Measurements from ENCODE around the gene ZNF93.
A peak's percentile ranks its signal among the peaks of the same experiment; 100 is the strongest.
"Not testable (repeated sequence)": the region's sequence is repeated elsewhere in the genome, so short reads cannot be mapped to it uniquely, and the experiment has no call there.

The ZNF93 gene

DNA sequence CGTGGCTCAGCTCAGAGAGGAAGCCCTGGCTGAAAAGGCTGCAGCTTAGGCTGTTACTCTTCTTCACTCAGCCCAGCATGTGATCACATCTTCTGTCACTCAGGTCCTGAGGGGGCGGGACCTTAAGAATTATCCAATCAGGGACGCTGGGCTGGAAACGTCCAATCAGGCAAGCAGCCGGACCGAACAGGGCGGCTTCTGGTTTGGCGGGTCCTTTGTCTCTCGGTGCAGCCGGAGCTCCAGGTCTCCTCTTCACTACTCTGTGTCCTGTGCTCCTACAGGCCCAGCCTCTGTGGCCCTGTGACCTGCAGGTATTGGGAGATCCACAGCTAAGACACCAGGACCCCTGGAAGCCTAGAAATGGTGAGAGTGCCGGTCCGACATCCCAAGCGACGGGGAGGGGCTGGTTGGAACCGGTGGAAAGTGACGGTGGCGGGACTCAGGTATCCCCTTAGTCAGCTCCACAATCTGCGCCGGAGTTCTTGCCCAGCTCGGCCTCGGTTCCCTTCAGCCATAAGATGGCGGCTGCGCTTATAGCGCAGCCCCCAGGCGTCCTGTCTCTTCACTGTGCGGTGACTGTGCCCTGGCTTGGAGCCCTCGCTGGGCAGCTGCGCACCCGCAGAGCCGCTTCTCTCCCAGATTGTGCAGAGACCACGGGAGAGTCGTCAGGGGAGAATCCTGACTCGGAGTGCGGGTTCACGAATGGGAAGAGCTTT is at the start of gene ZNF93:
ZNF93 (plus strand) TSS at position 218 of the 716 bp plus-strand sequence; CDS start at position 361, 143 bp downstream.
- peak; percentile 97 for DNase-seq (ENCODE audit: low read depth)

DNA sequence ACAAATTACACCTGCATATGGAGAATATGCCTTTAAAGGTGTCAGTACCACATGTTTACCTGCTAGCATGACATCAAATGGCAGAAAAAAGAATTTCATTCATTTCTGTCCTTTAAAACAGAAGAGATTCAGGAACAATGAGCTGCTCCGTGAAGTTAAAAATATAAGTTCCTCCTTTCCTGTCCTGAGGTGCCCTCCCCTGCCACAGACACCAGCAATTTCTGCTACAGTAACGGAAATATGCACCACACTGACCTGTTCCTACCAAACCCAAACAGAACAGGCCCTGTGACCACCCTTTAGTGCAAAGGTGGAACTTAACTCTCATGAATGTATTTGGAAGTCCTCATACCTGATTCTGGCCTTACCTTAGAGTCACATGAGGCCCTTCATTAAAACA is 49.0 kb upstream of the ZNF93 start:
- DNase-seq (ENCODE audit: low read depth), result not testable (repeated sequence)

DNA sequence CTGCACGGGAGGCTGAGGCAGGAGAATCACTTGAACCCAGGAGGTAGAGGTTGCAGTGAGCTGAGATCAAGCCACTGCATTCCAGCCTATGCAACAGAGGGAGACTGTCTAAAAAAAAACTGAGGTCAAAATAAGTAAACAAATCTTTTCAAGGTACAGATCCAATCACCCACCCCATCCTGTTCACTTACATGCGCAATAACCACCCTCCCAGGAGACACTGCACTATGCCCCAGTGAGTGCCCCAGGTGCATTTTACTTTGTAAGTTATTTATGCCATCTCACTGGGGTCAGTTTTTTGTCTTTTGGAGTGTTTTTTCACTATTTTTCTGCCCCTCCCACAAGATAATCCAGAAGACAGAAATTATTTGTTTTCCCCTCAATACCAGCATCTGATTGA is 42.0 kb upstream of the ZNF93 start:
- DNase-seq (ENCODE audit: low read depth), result no peak

DNA sequence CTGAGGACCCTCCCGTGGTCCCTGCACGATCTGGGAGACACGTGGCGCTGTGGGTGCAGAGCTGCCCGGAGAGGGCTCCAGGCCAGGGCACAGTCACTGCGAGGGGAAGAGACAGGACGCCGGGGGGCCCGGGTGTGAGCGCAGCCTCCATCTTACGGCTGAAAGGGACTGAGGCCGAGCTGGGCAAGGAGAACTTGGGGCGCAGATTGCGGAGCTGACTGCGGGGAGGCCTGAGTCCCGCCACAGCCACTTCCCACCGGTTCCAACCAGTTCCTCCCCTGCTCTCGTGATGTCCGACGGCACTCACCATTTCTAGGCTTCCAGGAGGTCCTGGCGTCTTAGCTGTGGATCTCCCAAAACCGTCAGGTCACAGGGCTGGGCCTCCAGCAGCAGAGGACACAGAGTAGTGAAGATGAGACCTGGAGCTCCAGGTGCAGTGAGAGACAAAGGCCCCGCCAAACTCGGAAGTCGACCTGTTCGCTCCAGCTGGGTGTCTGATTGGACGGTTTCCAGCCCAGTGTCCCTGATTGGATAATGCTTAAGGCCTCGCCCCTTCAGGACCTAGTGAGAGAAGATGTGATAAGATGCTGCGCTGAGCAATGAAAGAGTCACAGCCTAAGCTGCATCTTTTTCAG is 39.9 kb upstream of the ZNF93 start:
- no peak for DNase-seq (ENCODE audit: low read depth)

DNA sequence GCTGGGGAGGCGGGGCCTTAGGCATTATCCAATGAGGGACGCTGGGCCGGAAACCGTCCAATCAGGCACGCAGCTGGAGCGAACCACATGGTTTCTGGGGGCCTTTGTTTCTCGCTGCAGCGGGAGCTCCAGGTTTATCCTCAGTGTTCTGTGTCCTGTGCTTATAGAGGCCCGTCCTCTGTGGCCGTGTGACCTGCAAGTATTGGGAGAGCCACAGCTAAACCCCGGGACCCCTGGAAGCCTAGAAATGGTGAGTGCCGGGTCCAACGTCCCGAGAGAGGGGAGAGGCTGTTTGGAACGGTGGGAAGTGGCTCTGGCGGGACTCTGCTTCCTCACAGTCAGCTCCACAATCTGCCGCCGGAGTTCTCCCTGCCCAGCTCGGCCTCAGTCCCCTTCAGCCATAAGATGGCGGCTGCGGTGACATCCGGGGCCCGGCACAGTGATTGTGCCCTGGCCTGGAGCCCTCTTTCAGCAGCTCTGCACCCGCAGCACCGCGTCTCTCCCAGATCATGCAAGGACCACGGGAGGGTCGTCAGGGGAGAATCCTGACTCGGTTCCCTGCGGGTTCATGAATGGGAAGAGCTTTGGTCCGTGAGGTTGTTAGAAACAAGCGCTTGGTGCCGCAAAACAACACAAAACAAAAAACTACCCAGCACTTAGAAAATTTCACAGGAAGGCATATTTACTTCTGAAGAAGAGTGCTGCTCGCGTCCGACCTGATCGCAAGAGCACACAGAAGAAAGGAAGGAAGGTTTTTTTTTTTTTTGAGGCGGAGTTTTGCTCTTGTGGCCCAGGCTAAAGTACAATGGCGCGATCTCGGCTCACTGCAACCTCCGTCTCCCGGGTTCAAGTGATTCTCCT is 34.8 kb upstream of the ZNF93 start, which contains the start of gene ZNF253:
ZNF253 (plus strand) TSS at position 133 of the 861 bp plus-strand sequence; CDS start at position 248, 115 bp downstream.
- DNase-seq (ENCODE audit: low read depth), result peak; percentile 93

DNA sequence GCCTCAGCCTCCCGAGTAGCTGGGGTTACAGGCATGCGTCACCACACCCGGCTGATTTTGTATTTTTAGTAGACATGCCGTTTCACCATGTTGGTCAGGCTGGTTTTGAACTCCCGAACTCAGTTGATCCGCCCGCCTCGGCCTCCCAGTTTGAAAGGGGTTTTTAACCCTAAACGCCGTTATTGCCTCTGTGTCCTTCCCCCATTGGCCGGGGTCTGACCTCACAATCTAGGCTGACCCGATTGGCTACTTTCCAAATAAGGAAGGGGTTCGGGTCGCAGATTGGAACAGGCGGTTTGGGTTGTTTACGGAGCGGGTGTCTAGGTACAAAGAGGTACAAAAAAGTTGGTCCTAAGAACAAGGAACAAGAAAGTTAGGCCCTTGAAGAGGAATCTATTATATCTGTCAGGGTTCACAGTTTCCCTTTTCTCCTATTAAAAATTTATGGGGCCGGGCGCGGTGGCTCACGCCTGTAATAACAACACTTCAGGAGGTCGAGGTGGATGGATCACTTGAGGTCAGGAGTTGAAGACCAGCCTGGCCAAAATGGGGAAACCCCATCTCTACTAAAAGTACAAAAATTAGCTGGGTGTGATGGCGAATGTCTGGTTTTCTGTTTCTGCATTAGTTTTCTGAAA is 34.0 kb upstream of the ZNF93 start:
- no peak for DNase-seq (ENCODE audit: low read depth)

DNA sequence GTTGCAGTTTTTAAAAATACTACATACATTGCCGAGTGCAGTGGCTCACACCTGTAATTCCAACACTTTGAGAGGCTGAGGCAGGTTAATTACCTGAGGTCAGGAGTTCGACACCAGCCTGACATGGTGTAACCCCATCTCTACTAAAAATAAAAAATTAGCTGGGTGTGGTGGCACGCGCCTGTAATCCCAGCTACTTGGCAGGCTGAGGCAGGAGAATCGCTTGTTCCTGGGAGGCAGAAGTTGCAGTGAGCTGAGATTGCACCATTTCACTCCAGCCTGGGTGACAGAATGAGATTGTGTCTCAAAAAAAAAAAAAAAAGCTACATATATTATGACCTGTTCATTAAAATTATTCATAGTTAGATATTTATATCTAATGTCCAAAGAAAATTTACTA is 30.7 kb upstream of the ZNF93 start:
- not testable (repeated sequence) for DNase-seq (ENCODE audit: low read depth)

DNA sequence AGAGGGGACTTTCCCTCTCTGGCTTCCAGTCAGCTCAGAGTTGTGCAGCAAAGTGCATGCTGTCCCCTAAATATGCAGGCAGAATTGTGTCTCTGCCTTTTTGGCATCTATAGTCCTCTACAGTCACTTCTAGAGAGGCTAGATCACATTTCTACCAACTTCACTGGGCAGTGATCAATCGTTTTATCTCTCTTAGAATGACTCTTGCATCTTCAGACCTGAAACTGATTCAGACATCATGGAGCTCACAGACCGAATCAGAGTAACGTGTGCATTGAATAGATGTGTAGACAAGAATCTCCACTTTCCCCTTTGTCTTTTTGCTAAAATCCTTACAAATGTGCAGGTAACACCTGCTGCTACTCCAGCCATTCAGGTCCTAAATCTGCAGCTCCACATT is 28.8 kb upstream of the ZNF93 start:
- no peak for DNase-seq (ENCODE audit: low read depth)

DNA sequence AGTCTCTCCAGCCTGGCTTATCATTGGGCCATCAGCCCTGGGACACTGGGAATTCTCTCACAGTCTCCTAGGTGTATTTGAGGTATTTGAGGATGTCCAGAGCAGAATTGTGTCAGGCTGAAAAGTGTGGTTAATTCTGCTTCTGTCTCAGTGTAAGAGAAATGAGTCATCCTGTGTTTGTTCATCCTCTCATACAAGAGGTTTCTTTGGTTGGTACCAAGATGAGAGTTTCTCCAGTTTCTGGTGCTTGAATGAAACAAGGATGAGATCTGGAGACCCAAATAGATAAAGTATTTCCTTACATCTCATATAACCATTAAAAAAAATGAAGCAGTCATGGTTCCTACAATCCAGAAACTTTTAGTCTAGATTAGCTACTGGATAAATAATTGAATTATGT is 27.4 kb upstream of the ZNF93 start:
- DNase-seq (ENCODE audit: low read depth), result no peak

DNA sequence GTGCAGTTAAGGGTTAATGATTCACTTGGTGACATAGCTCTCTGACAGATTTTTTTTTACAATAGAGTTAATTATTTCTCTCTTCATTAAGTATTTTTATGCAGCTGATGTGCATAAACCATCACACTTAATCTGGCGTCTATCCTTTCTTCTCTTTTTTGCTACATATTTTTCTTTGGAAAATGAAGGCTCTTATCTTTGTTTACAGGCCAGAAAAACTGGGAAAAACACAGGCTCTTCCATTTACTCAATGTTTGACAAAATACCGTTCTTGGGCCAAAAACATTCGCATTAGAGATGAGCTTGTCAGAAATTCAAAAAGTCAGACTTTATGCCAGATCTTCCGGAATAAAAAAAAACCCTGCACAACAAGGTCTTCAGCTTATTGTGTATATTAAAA is 23.0 kb upstream of the ZNF93 start:
- no peak for DNase-seq (ENCODE audit: low read depth)

DNA sequence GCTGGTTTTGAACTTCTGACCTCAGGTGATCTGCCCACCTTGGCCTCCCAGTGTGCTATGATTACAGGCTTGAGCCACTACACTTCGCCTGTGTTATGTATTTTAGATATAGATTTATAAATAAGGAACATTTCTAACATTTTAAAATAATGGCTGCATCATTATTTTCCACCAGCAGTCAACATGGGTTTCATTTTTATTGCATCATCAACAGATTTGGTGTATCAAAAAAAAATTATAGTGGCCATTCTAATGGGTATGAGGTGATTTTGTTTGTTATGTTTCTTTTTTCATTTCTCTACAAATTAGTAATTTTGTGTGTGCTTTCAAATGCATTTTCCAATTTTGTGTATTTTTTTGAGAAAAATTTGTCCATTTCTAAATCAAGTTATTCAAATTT is 16.2 kb upstream of the ZNF93 start:
- no peak for DNase-seq (ENCODE audit: low read depth)

DNA sequence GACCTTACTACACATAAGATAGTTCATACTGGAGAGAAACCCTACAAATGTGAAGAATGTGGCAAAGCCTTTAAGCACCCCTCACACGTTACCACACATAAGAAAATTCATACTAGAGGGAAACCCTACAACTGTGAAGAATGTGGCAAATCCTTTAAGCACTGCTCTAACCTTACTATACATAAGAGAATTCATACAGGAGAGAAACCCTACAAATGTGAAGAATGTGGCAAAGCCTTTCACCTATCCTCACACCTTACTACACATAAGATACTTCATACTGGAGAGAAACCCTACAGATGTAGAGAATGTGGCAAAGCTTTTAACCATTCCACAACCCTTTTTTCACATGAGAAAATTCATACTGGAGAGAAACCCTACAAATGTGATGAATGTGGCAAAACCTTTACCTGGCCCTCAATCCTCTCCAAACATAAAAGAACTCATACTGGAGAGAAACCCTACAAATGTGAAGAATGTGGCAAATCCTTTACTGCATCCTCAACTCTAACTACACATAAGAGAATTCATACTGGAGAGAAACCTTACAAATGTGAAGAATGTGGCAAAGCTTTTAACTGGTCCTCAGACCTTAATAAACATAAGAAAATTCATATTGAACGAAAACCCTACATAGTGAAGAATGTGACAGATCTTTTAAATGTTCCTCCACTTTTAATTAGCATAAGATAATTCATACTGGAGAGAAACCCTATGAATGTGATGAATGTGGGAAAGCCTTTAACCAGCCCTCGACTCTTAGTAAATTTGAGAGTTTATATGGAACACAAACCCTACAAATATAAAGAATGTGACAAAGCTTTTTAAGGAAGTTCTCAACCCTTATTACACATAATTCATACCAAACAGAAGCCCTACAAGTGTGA is 8.4 kb upstream of the ZNF93 start:
- not testable (repeated sequence) for DNase-seq (ENCODE audit: low read depth)

DNA sequence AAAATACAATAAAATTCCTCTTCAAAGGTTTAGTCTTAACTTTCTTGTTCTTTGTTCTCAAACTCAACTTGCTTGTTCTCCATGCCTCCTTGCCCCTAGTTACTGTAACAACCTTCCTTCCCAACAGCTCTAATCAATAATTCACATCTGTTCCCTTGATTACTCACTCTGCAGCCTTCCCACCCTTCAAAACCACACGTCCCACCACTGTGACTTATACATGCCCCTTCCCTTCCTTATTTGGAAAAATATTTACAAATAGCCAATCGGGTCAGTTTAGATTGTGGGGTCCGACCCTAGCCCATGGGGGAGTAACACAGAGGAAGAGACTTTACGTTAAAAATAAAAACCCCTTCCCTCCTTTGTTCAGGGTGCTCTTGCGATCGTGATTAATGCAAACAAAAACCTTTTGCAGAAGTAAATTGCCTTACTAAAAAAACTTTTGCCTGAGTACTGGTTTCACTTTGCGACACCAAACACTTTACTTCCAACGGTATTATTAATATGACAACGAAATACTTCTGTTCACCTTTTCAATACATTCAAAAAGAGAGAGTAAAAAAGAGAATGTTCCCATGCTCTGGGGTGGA is 512 bp upstream of the ZNF93 start:
- DNase-seq (ENCODE audit: low read depth), result peak; percentile 43

DNA sequence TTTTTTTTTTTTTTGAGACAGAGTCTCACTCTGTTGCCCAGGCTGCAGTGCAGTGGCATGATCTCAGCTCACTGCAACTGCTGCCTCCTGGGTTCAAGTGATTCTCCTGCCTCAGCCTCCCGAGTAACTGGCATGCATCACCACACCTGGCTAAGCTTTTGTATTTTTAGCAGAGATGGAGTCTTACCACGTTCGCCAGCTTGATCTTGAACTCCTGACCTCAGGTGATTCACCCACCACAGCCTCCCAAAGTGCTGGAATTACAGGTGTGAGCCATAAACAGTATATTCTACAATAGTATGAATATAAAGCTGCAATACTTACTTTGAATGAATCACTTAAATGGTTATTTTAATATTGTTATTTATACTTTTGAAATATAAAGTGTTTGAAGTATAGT is 6.8 kb downstream of the ZNF93 start:
- DNase-seq (ENCODE audit: low read depth), result not testable (repeated sequence)

DNA sequence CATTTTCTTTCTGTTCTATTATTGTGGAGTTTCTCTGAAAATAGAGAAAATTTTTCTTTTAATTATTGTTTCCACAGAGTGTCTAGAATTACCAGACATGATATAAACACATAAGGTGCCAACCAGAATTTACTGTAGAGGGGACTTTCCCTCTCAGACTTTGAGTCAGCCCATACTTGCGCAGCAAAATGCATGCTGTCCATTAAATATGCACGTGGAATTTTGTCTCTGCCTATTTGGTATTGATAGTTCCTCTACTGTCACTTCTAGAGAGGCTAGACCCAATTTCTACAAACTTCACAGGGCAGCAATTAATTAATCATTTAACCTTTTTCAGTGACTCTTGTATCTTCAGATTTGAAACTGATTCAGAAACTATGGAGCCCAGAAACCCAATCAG is 8.9 kb downstream of the ZNF93 start:
- DNase-seq (ENCODE audit: low read depth), result no peak

DNA sequence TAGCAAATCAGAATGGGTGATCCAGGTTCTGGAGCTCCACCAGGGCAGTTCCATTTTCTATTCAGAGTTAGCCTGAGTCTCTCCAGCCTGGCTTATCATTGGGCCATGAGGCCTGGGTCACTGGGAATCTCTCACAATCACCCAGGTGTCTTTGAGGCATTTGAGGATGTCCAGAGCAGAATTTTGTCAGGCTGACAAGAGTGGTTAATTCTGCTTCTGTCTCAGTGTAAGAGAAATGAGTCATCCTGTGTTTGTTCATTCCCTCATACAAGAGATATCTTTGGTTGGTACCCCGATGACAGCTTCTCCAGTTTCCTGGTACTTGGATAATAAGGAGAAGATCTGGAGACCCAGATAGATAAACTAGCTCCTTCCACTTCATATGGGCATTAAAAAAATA is 10.4 kb downstream of the ZNF93 start:
- no peak for DNase-seq (ENCODE audit: low read depth)

DNA sequence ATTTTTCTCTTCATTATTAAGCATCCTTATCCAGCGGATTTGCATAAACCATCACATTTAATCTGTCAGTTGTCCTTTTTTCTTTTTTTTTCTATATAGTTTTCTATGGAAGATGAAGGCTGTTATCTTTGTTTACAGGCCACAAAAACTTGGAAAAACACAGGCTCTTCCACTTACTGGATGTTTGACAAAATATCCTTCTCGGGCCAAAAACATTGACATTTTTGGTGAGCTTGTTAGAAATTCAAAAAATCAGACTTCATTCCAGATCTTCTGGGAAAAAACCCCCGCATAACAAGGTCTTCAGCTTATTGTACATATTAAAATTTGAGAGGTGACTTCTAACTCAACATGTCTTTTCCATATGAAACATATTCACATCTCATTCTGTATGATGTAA is 13.8 kb downstream of the ZNF93 start:
- no peak for DNase-seq (ENCODE audit: low read depth)

DNA sequence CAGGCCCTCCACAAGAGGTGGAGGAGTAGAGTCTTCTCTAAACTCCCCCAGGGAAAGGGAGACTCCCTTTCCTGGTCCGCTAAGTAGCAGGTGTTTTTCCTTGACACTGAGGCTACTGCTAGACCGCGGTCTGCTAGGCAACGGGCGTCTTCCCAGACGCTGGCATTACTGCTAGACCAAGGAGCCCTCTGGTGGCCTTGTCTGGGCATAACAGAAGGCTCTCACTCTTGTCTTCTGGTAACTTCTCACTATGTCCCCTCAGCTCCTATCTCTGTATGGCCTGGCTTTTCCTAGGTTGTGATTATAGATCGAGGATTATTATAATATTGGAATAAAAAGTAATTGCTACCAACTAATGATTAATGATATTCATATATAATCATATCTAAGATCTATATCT is 29.7 kb downstream of the ZNF93 start:
- DNase-seq (ENCODE audit: low read depth), result not testable (repeated sequence)

DNA sequence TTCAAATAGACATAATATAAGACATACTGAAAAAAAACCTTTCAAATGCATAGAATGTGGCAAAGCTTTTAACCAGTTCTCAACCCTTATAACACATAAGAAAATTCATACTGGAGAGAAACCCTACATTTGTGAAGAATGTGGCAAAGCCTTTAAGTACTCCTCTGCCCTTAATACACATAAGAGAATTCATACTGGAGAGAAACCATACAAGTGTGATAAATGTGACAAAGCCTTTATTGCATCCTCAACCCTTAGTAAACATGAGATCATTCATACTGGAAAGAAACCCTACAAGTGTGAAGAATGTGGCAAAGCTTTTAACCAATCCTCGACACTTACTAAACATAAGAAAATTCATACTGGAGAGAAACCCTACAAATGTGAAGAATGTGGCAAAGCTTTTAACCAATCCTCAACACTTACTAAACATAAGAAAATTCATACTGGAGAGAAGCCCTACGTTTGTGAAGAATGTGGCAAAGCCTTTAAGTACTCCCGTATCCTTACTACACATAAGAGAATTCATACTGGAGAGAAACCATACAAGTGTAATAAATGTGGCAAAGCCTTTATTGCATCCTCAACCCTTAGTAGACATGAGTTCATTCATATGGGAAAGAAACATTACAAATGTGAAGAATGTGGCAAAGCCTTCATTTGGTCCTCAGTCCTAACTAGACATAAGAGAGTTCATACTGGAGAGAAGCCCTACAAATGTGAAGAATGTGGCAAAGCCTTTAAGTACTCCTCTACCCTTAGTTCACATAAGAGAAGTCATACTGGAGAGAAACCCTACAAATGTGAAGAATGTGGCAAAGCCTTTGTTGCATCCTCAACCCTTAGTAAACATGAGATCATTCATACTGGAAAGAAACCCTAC is 32.9 kb downstream of the ZNF93 start:
- DNase-seq (ENCODE audit: low read depth), result not testable (repeated sequence)

DNA sequence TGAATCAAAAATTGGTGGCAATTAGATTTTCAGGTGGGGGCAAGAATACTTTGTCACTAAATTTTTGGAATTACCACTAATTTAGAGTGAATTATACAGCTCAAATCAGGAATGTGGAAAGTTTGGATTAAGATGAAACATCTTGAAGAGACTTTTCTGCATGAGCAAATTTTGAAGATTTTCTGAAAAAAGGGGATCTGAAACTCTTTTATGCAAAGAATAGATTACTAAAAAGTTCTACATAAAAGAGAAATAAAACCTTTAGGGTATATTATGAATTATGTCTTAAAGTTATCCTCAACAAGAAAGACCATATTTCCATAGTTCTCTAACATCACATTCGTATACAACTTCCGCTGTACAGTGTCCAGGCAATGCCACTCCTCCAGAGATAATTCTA is 36.7 kb downstream of the ZNF93 start:
- DNase-seq (ENCODE audit: low read depth), result no peak
